HepG2 (cell line): Measurements from ENCODE around the gene PCYT2.

Experiments used
- HOXD1 ChIP-seq: sonication (generic); formaldehyde crosslinking; IDR thresholded peaks from 2 replicates; pipeline ENCODE4 v1.5.0; 2020; ENCODE audit warnings: missing genetic modification reagents
- NFATC3 ChIP-seq: sonication (generic); formaldehyde crosslinking; IDR thresholded peaks from 2 replicates; pipeline ENCODE4 v1.5.1; 2020; ENCODE audit warnings: mild to moderate bottlenecking, missing genetic modification reagents
- NR2C2 ChIP-seq: sonication (generic); formaldehyde crosslinking; IDR thresholded peaks from 2 replicates; pipeline ENCODE4 v1.4.0; 2020; ENCODE audit warnings: missing genetic modification reagents, mild to moderate bottlenecking, moderate library complexity, borderline replicate concordance
- ZZZ3 ChIP-seq: sonication (generic); formaldehyde crosslinking; IDR thresholded peaks from 2 replicates; pipeline ENCODE4 v1.4.0; 2020; ENCODE audit warnings: missing genetic modification reagents, mild to moderate bottlenecking, borderline replicate concordance

DNA sequence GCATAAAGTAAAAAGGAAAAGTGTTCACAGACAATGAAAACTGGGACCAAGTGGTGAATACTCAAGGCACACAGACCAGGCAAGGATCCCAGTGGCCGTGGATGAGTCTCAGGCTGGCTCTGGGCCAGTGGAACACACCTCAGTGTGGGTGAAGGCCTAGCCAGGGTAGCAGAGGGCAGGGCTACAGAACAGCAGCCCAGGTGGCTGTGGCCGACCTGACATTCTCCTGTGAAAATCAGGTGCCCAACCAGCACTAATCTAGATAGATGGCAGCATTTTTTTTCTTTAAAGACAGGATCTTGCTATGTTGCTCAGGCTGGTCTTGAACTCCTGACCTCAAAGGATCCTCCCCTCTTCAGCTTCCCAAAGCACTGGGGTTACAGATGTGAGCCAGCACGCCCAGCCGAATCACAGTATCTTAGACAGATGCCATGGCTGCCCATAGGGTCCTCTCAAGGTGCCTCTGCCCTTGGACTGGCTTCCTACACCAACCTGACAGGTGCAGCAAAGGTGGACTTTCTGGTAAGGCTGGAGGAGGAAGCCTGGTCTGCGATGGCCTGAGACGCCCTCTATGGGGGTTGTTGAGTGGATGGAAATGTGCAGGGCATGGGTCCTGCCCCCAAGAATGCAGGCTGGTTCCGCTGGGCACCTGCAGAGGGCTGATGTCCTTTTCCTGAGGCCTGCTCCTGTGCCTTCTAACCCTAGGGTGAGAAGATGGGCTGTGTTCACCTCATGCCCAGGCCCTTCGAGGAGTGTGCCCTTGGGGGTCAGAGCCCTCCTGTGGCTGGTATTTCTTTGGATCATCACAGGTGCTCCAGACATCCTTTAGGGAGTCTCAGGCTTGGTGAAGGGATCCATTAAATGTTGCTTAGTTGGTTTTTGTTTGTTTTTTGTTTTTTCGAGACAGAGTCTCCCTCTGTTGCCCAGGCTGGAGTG lies 47.1 kb downstream of the PCYT2 start:
- TF ChIP-seq NR2C2: no peak
- TF ChIP-seq NFATC3: no peak
- TF ChIP-seq HOXD1 (CRISPR knock-in tag): no peak
- TF ChIP-seq ZZZ3 (CRISPR knock-in tag): no peak
